ENCODE measurements around the gene CSF1R. TPM values are rescaled to one million over a fixed set of nuclear protein-coding genes. Genes with fewer than 3 reads are reported as not detected.

The CSF1R gene
- total RNA-seq (not detected in 2 replicates), polyA plus RNA-seq (not detected in 2 replicates), polyA minus RNA-seq (not detected in 2 replicates), Bru-seq, nascent RNA (not detected), BruChase-seq, experiment 1, labeled RNA remaining after a 6-hour chase (not detected), BruChase-seq, experiment 2, labeled RNA remaining after a 2-hour chase (not detected)
- polyA plus RNA-seq (2011; cell fraction: cytosol; rRNA removed): not detected in 2 replicates
- not detected in 2 replicates for polyA plus RNA-seq (2011; cell fraction: nucleus; rRNA removed)
- polyA plus RNA-seq (2012): not detected in 2 replicates
- polyA minus RNA-seq (2011; cell fraction: cytosol; rRNA and poly(A)+ RNA removed): not detected
- polyA minus RNA-seq (2011; cell fraction: nucleus; rRNA and poly(A)+ RNA removed): not detected in 2 replicates
- long read RNA-seq: 0 reads

DNA sequence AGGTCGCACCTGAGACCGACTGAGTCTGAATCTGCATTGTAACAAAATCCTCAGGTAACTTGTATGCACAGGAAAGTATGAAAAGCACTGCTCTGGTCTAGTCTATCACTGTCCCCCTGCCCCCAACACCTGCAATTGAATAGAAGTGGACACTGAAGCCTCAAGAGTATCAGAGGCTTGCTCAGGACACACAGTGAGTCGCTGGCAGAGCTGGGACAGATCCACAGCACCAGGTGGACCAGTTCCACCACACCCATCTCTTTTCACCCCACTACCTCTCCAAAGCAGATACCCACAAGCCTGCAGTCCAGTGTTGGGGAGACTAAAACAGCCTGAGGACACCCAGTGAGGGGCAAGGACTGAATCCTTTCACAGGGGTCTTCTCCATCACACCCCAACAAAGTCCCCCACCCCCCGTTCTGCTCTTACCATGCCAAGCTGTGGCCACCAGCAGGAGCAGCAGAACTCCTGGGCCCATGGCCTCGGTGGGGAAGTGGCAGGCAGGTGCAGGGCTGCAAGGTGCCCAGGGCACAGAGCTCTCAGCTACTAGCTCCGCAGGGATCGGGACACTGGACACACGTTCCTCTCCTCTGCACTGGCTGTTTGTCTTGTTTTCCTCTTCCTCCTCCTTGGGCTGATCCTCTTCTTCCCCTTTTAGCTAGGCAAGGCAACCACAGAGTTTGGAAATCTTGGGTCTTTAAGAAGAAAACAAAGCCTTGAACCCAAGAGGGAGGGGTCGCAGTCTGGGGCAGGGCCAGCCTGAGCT, at the start of gene CSF1R:
CSF1R (minus strand) TSS at position 605 of the 766 bp plus-strand sequence; CDS start at position 478, 127 bp downstream.
- no peak within 1 kb of the TSS for H3K27ac ChIP-seq (ENCODE audit: insufficient read depth, low read depth, low read length)
- H3K27me3 ChIP-seq (ENCODE audit: control insufficient read depth in 2 of 2, insufficient read depth in 2 of 2, low read length in 2 of 2): peaks cover 22 to 36% of the 10 kb centered on the region in 2 experiments
- H3K9me3 ChIP-seq (replicated peaks; ENCODE audit: control insufficient read depth, insufficient read depth, low read length): no peaks in the 10 kb centered on the region
- ChIA-PET CTCF (interaction anchor here (1.0 kb wide), 1 partner anchor 252 kb away, joined by 3 read pairs; no protein-coding TSS in a partner anchor), POLR2A (interaction anchor here (0.6 kb wide), 1 partner anchor 262 kb away, joined by 3 read pairs; no protein-coding TSS in a partner anchor)
- DNase-seq (ENCODE audit: low read depth, low spot score): no peak
- no peak for FAIRE-seq
- dilution Hi-C loops (cut with MboI; ENCODE audit: extremely low pct_ligation_motif_present, low sequenced_read_pairs): no loop called here
- no peak within 1 kb of the TSS for H3K9ac ChIP-seq (replicated peaks; ENCODE audit: extremely low read depth, insufficient read depth, low read length)
- BruUV-seq (replicated peaks): no TSS peak
- no peak within 1 kb of the TSS for H2AFZ ChIP-seq (ENCODE audit: low read depth, low read length)
- TF ChIP-seq JUN (IDR thresholded peaks at IDR 0.05; ENCODE audit: borderline replicate concordance, insufficient read depth, insufficient read length, low read depth) (no peak), MYC (IDR thresholded peaks at IDR 0.05; ENCODE audit: low read depth, low read length) (no peak)
- H3K4me1 ChIP-seq (ENCODE audit: control insufficient read depth, extremely low read depth, insufficient read depth, low read length): peaks cover 17% of the 10 kb centered on the region
- H3K9me1 ChIP-seq (replicated peaks; ENCODE audit: control insufficient read depth, extremely low read depth, insufficient read depth, low read length): no peaks in the 10 kb centered on the region
- H3K79me2 ChIP-seq (ENCODE audit: control insufficient read depth, insufficient read depth, low read length): no peaks in the 10 kb centered on the region
- no peak within 1 kb of the TSS for H3K4me2 ChIP-seq (ENCODE audit: insufficient read depth, low read length)
- no peaks in the 10 kb centered on the region for H4K20me1 ChIP-seq (replicated peaks; ENCODE audit: control insufficient read depth, extremely low read depth, insufficient read depth, low read length)
- H3K36me3 ChIP-seq (ENCODE audit: control insufficient read depth in 2 of 2, extremely low read depth in 1 of 2, insufficient read depth in 2 of 2, low read length in 2 of 2): no peaks in the 10 kb centered on the region
- no peak within 1 kb of the TSS for H3K4me3 ChIP-seq (replicated peaks in 1 of 3; ENCODE audit: insufficient read depth in 1 of 3, low read depth in 1 of 3, low read length in 3 of 3)
- intact Hi-C loops (cut with micrococcal nuclease): no loop called here

- dilution Hi-C loops (cut with MboI; ENCODE audit: extremely low pct_ligation_motif_present, low sequenced_read_pairs) (no loop called here), intact Hi-C loops (cut with micrococcal nuclease) (loop anchor here (5.0 kb wide), 1 partner anchor 1057 kb away; no protein-coding TSS in a partner anchor)
- H3K4me1 ChIP-seq (ENCODE audit: control insufficient read depth, extremely low read depth, insufficient read depth, low read length): peaks cover 24% of the 10 kb centered on the region
- peaks cover 0 to 6% of the 10 kb centered on the region in 2 experiments for H3K27me3 ChIP-seq (ENCODE audit: control insufficient read depth in 2 of 2, insufficient read depth in 2 of 2, low read length in 2 of 2)
- ChIA-PET CTCF (interaction anchor here (1.1 to 3.8 kb wide), 4 partner anchors 9 to 83 kb away, joined by 3 to 18 read pairs (median 8); partner anchors contain the start of gene PDGFRB), POLR2A (no interaction called here)
- no peak for TF ChIP-seq JUN (IDR thresholded peaks at IDR 0.05; ENCODE audit: borderline replicate concordance, insufficient read depth, insufficient read length, low read depth)
- TF ChIP-seq POLR2A (IDR thresholded peaks at IDR 0.05; ENCODE audit: low read depth, low read length): no peak
- TF ChIP-seq GATA2 (IDR thresholded peaks at IDR 0.05; ENCODE audit: insufficient read depth, insufficient read length, low read depth, low read length): no peak
- no peak for TF ChIP-seq MYC (IDR thresholded peaks at IDR 0.05; ENCODE audit: low read depth, low read length)
- no peak for TF ChIP-seq FOS (IDR thresholded peaks at IDR 0.05; ENCODE audit: borderline replicate concordance, insufficient read depth, low read length)
- TF ChIP-seq, protein P1, sequence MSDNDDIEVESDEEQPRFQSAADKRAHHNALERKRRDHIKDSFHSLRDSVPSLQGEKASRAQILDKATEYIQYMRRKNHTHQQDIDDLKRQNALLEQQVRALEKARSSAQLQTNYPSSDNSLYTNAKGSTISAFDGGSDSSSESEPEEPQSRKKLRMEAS (IDR thresholded peaks at IDR 0.05; ENCODE audit: insufficient read depth, insufficient read length): no peak
- TF ChIP-seq POLR2AphosphoS5 (IDR thresholded peaks at IDR 0.05; ENCODE audit: insufficient read depth, low read depth, low read length): no peak
- no peak for TF ChIP-seq EZH2 (IDR thresholded peaks at IDR 0.05; ENCODE audit: borderline replicate concordance, low read depth, low read length, severe bottlenecking)
- TF ChIP-seq, protein P2, sequence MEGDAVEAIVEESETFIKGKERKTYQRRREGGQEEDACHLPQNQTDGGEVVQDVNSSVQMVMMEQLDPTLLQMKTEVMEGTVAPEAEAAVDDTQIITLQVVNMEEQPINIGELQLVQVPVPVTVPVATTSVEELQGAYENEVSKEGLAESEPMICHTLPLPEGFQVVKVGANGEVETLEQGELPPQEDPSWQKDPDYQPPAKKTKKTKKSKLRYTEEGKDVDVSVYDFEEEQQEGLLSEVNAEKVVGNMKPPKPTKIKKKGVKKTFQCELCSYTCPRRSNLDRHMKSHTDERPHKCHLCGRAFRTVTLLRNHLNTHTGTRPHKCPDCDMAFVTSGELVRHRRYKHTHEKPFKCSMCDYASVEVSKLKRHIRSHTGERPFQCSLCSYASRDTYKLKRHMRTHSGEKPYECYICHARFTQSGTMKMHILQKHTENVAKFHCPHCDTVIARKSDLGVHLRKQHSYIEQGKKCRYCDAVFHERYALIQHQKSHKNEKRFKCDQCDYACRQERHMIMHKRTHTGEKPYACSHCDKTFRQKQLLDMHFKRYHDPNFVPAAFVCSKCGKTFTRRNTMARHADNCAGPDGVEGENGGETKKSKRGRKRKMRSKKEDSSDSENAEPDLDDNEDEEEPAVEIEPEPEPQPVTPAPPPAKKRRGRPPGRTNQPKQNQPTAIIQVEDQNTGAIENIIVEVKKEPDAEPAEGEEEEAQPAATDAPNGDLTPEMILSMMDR (IDR thresholded peaks at IDR 0.05; ENCODE audit: extremely low read depth in 1 of 2, insufficient read depth in 1 of 2, low read depth in 1 of 2, low read length in 2 of 2): no peak
- H2AFZ ChIP-seq (ENCODE audit: low read depth, low read length): no peak overlapping the region
- no TSS peak for BruUV-seq (replicated peaks)
- H3K36me3 ChIP-seq (ENCODE audit: control insufficient read depth in 2 of 2, extremely low read depth in 1 of 2, insufficient read depth in 2 of 2, low read length in 2 of 2): no peaks in the 10 kb centered on the region
- no peaks in the 10 kb centered on the region for H3K9me1 ChIP-seq (replicated peaks; ENCODE audit: control insufficient read depth, extremely low read depth, insufficient read depth, low read length)
- H3K4me2 ChIP-seq (ENCODE audit: insufficient read depth, low read length): no peak overlapping the region
- no peak overlapping the region for H3K4me3 ChIP-seq (replicated peaks in 1 of 3; ENCODE audit: insufficient read depth in 1 of 3, low read depth in 1 of 3, low read length in 3 of 3)
- H4K20me1 ChIP-seq (replicated peaks; ENCODE audit: control insufficient read depth, extremely low read depth, insufficient read depth, low read length): no peaks in the 10 kb centered on the region
- H3K27ac ChIP-seq (ENCODE audit: insufficient read depth, low read depth, low read length): no peak overlapping the region
- FAIRE-seq: no peak
- DNase-seq (ENCODE audit: low read depth, low spot score): no peak
- H3K9me3 ChIP-seq (replicated peaks; ENCODE audit: control insufficient read depth, insufficient read depth, low read length): no peaks in the 10 kb centered on the region
- no peak overlapping the region for H3K9ac ChIP-seq (replicated peaks; ENCODE audit: extremely low read depth, insufficient read depth, low read length)
- H3K79me2 ChIP-seq (ENCODE audit: control insufficient read depth, insufficient read depth, low read length): no peaks in the 10 kb centered on the region
Observed at GRCh38 chr5:150135557-150136304, 49.4 kb upstream of the CSF1R start.
